HG03565 (cell line): Measurements from ENCODE around the gene LYPD6B.
"Not testable (repeated sequence)": the region's sequence is repeated elsewhere in the genome, so short reads cannot be mapped to it uniquely, and the experiment has no call there.

ENCODE experiments used
- ATAC-seq: cut with Tn5 transposase; IDR thresholded peaks from one replicate; pipeline ENCODE4 v1.9.1; 2021; ENCODE audit warnings: mild to moderate bottlenecking, moderate library complexity; ENCODE audit not compliant: unreplicated experiment

The LYPD6B gene

GRCh38 chr2:149185942-149186490 lies 147.5 kb downstream of the LYPD6B start:
- ATAC-seq = no peak

GRCh38 chr2:149187057-149187456 lies 148.6 kb downstream of the LYPD6B start:
- no peak for ATAC-seq

GRCh38 chr2:149188291-149188690 lies 149.8 kb downstream of the LYPD6B start:
- no peak for ATAC-seq

GRCh38 chr2:149189769-149190168 lies 151.3 kb downstream of the LYPD6B start:
- ATAC-seq = no peak

- no peak for ATAC-seq
These were observed 153.4 kb downstream of the LYPD6B start for GRCh38 chr2:149191915-149192314.

GRCh38 chr2:149192427-149192826 lies 153.9 kb downstream of the LYPD6B start:
- no peak for ATAC-seq

- no peak for ATAC-seq
These were observed 161.6 kb downstream of the LYPD6B start for GRCh38 chr2:149200109-149200520.

- ATAC-seq = no peak
These were observed 166.2 kb downstream of the LYPD6B start for GRCh38 chr2:149204686-149205085.

GRCh38 chr2:149205143-149205542 lies 166.6 kb downstream of the LYPD6B start:
- no peak for ATAC-seq

- ATAC-seq = no peak
These were observed 175.4 kb downstream of the LYPD6B start for GRCh38 chr2:149213764-149214493.

- ATAC-seq = no peak
These were observed 180.0 kb downstream of the LYPD6B start for GRCh38 chr2:149218497-149218896.

GRCh38 chr2:149219856-149220255 lies 181.4 kb downstream of the LYPD6B start:
- no peak for ATAC-seq

- ATAC-seq = no peak
These were observed 182.5 kb downstream of the LYPD6B start for GRCh38 chr2:149221002-149221401.

GRCh38 chr2:149221898-149222297 lies 183.4 kb downstream of the LYPD6B start:
- ATAC-seq = no peak

- no peak for ATAC-seq
These were observed 185.1 kb downstream of the LYPD6B start for GRCh38 chr2:149223472-149224095.

- ATAC-seq = no peak
These were observed 186.0 kb downstream of the LYPD6B start for GRCh38 chr2:149224543-149224942.

GRCh38 chr2:149225446-149225845 lies 186.9 kb downstream of the LYPD6B start:
- no peak for ATAC-seq

- no peak for ATAC-seq
These were observed 188.3 kb downstream of the LYPD6B start for GRCh38 chr2:149226790-149227189.

- ATAC-seq = no peak
These were observed 197.4 kb downstream of the LYPD6B start for GRCh38 chr2:149235816-149236375.

- ATAC-seq = no peak
These were observed 197.9 kb downstream of the LYPD6B start for GRCh38 chr2:149236410-149236809.

- no peak for ATAC-seq
These were observed 207.7 kb downstream of the LYPD6B start for GRCh38 chr2:149246186-149246585.

- not testable (repeated sequence) for ATAC-seq
These were observed 212.9 kb downstream of the LYPD6B start for GRCh38 chr2:149251436-149251835.
